CD4-positive, alpha-beta T cell treated with Interferon alpha-2 for 1 hour (primary cell): Measurements from ENCODE around the gene FLVCR2.
A peak's percentile ranks its signal among the peaks of the same experiment; 100 is the strongest.
"Not testable (repeated sequence)": the region's sequence is repeated elsewhere in the genome, so short reads cannot be mapped to it uniquely, and the experiment has no call there.

Experiments
- DNase-seq, 2 donors: peaks; one replicate each; pipeline ENCODE4 v3.0.0-alpha.2; 2020 to 2022

Gene FLVCR2

GRCh38 chr14:75597149-75597548 is 18.7 kb downstream of the FLVCR2 start:
- DNase-seq: peak; percentile 3 to 29

GRCh38 chr14:75600100-75600499 is 21.7 kb downstream of the FLVCR2 start:
- DNase-seq: peak; percentile 28 to 66

GRCh38 chr14:75601061-75601460 is 22.6 kb downstream of the FLVCR2 start:
- not testable (repeated sequence) for DNase-seq

DNA sequence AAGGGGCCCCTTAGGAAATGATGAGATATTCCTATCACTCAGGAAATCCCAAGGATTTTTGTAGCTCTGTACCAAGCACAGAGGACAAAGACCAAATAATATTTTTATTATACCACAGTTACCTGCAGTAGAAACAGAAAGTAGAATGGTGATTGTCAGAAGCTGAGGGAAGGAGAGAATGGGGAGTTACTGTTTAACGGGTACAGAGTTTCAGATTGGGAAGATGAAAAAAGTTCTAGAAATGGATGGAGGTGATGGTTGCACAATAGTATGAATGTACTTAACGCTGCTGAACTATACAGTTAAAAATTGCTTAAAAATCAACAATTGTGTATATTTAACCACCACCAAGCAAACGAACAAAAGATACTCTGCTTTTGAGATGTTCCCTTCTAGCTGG is 24.1 kb downstream of the FLVCR2 start:
- DNase-seq: no peak

GRCh38 chr14:75604979-75605851 is 26.8 kb downstream of the FLVCR2 start:
- peak in 1 of 2 donors; percentile 13 for DNase-seq

GRCh38 chr14:75605916-75606315 is 27.5 kb downstream of the FLVCR2 start:
- no peak for DNase-seq

GRCh38 chr14:75607044-75607443 is 28.6 kb downstream of the FLVCR2 start:
- no peak for DNase-seq

GRCh38 chr14:75607842-75608640 is 29.6 kb downstream of the FLVCR2 start:
- DNase-seq: no peak

GRCh38 chr14:75609116-75609515 is 30.7 kb downstream of the FLVCR2 start:
- no peak for DNase-seq

- DNase-seq: peak in 1 of 2 donors; percentile 20
Observed at GRCh38 chr14:75609606-75610475, 31.4 kb downstream of the FLVCR2 start.

DNA sequence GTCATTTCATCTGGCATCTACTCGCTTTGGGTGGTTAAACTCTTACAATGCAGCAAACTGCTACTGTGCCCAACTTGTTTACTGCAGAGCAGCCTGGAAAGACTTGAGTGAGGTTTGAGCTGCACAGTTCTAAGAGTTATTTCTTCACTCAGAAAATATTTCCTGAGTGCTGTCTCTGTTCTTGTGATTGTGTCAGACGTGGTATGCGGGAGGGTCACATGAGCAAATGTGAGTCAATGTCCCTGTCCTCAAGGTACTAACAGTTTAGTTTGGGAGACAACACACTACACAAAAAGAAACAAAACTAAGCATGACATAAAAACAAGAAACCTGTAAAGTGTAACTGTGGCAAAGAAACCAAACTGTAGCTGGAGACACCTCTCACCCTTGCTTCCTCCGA is 32.4 kb downstream of the FLVCR2 start:
- DNase-seq: no peak

GRCh38 chr14:75612157-75612556 is 33.7 kb downstream of the FLVCR2 start:
- no peak for DNase-seq

DNA sequence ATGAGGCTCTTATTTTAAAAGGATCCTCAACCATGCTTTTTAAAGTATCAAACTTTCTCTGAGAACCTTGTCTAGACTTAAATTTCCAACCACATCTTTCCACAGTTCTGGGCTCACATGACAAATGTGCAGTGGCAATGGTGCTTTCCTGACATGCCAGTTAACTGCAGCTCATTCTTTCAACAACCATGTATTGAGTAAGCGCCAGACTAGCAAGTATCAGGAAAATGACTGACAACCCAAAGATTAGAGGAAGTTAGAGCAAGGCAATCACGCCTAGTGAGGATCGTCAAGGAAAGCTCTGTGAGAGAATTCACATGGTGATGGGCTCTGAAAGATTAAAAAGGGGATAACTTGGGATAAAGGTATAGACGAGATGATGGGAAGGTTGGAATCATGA is 35.8 kb downstream of the FLVCR2 start:
- DNase-seq: peak in 1 of 2 donors; percentile 28

DNA sequence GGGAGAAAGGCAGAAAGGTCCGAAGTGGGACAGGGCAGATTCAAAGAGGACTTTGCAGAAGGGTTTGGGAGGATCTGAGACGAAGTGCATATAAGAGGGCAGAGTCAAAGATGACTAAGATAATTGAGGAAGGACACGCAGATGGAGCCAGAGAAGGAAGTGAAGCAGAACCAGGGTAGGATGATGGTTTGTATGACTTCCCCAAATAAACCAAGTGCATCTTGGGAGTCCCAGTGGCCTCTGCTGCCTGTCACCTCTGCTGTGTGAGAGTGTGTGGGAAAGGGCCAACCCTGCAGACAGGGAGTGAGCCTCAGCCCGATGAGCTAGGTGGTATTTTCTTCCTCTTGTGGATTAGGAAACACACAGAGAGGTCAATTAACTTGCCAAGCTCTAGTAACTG is 36.8 kb downstream of the FLVCR2 start:
- peak; percentile 12 to 68 for DNase-seq

GRCh38 chr14:75619548-75619947 is 41.1 kb downstream of the FLVCR2 start:
- DNase-seq: no peak

- no peak for DNase-seq
Observed at GRCh38 chr14:75625034-75625433, 46.6 kb downstream of the FLVCR2 start.

- no peak for DNase-seq
Observed at GRCh38 chr14:75626396-75626795, 48.0 kb downstream of the FLVCR2 start.

GRCh38 chr14:75626863-75627262 is 48.4 kb downstream of the FLVCR2 start:
- DNase-seq: no peak

DNA sequence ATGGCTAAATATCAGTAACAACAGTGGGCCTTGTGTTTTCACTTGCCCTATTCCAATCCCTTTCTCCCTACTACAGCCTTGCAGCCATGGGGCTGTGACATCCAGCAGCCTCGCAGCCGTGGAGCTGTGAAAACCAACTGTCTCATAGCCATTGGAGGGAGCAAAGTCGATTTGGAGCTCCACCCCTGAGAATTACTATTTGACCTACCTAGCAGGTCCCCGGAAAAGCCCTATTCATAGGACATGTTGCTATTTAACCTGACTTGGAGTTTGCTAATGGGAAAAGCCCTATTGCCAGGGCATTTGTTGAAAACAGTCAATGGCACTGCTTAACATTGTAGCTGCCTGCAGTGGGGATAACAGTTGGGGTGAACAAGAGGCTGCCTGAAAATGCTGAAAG is 49.0 kb downstream of the FLVCR2 start:
- DNase-seq: no peak

DNA sequence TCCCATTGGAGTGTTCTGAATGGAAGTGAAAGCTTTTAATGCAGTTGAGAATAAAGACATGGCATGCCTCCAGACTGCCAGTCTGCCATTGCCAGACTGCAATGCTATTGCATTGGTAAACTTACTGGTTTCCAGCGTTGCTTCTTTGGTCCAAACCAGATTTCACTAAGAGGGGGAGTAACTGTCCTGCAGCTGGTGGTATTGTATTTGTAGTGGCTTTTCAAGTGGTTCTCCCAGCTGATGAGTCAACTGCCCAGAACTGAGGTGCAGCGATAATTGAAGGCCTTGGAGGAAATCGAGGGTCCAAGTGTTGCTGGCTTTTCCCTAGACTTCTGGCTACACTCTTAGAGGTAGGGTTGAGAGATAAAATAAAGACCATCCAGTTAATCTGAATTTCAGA is 50.4 kb downstream of the FLVCR2 start:
- no peak for DNase-seq

DNA sequence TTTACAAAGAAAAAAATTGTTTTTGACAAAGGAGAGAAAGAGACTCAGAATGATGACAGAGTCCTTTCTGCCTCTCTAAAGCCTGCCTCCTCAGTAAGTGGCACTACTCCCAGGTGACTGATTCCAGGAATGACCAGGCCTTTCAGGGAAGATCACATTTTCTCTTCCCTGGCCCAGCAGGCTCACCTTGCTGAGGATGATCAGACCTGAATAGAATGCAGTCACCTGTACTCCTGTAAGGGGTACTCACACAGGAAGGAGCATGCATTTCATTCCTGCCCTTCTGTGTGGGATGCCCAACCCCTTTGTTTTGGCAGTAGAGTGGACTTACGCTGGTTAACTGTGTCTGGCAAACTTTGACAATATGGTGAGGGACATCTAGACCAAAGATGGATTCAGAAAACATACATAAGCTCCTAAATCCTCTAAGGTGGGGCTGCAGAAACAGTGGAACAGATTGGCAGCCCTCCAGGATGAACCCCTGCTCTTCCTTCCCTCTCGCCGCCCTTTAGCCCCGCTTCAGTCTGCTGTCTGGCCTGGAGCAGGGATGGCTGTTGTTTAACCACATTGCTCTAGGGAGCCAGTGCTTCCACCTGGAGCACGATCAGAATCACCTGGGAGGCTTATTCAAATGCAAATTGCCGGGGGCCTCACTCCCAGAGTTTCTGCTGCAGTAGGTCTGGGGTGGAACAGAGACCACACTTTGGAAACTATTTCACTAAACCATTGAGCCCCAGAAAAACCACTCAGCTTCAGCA is 52.5 kb downstream of the FLVCR2 start:
- DNase-seq: no peak

- DNase-seq: no peak
Observed at GRCh38 chr14:75631453-75631831, 53.0 kb downstream of the FLVCR2 start.
